ENCODE measurements around the gene CAPNS1.

The CAPNS1 gene

DNA sequence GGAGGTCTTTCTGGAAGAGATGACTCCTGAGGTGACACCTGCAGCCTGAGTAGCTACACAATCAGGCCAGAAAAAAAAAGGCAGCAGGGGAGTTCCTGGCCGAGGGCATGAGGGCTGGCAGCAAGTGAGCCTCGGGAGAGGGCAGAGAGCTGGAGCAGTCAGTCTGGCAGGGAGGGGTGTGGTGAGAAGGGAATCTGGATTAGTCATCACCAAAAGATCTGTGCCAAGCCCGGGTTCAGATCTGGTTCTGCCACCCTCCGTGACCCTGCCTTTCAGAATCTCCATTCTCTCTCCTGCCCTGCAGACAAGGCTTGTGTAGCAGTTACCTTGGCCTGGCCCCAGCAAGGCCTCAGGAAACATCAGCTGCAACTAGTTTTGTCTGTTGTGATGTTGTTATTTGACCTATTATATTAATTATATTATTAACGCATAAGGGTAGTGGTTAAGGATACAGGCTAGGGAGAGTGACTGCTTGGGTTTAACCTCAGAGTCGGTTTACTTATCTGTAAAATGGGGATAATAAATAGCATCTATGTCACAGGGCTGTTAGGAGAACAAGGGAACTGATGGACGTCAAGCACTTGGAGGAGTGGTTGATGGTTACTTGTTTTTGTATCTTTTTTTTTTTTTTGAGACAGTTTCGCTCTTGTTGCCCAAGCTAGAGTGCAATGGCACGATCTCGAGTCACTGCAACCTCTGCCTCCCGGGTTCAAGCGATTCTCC is 2.7 kb upstream of the CAPNS1 start:
- H2AFZ ChIP-seq (ENCODE audit: low read depth, low read length, severe bottlenecking), result no peak overlapping the region
- no peak overlapping the region for H3K4me3 ChIP-seq (ENCODE audit: insufficient read depth, low read length, poor library complexity, severe bottlenecking)

DNA sequence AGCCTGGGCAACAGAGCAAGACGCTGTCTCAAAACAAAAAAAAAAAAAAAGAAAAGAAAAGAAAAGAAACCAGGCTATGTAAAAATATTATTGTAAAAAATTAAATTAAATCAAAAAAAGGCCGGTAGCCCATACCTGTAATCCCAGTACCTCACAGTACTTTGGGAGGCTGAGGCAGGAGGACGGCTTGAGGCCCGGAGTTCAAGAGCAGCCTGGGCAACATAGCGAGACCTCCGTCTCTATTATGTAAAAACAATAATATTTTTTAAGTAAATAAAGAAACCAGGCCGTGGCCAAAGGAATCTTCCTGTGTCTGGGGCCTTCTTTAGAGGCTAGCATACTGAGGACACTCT is 770 bp upstream of the CAPNS1 start:
- no peaks in the 10 kb centered on the region for H4K20me1 ChIP-seq (ENCODE audit: low read depth, low read length)
- peak overlapping the region; percentile 93 for H3K4me3 ChIP-seq (ENCODE audit: insufficient read depth, low read length, poor library complexity, severe bottlenecking)
- no peaks in the 10 kb centered on the region for H3K9me2 ChIP-seq (replicated peaks; ENCODE audit: insufficient read depth, low read length)
- H3K9ac ChIP-seq (ENCODE audit: low read length), result peak overlapping the region; percentile 91
- H3K9me3 ChIP-seq (ENCODE audit: insufficient read depth, low read length), result no peaks in the 10 kb centered on the region
- peak overlapping the region; percentile 76 for H3K4me2 ChIP-seq (ENCODE audit: low read depth, low read length, poor library complexity, severe bottlenecking)
- no peaks in the 10 kb centered on the region for H3K36me3 ChIP-seq (ENCODE audit: low read length)
- peak overlapping the region; percentile 49 for H3K27ac ChIP-seq (ENCODE audit: low read depth, low read length)
- H3K27me3 ChIP-seq (ENCODE audit: low read length), result no peaks in the 10 kb centered on the region
- peaks cover 13% of the 10 kb centered on the region; the same call in 1 of the 2 replicates for H3K79me2 ChIP-seq (ENCODE audit: insufficient read depth, low read length)
- peaks cover 7% of the 10 kb centered on the region; the same call in 1 of the 2 replicates for H3F3A ChIP-seq (ENCODE audit: insufficient read depth)
- H2AFZ ChIP-seq (ENCODE audit: low read depth, low read length, severe bottlenecking), result peak overlapping the region; percentile 87
- no peak for TF ChIP-seq EZH2phosphoT487 (conservative IDR thresholded peaks at IDR 0.05; ENCODE audit: low read length)
- TF ChIP-seq, protein P1, sequence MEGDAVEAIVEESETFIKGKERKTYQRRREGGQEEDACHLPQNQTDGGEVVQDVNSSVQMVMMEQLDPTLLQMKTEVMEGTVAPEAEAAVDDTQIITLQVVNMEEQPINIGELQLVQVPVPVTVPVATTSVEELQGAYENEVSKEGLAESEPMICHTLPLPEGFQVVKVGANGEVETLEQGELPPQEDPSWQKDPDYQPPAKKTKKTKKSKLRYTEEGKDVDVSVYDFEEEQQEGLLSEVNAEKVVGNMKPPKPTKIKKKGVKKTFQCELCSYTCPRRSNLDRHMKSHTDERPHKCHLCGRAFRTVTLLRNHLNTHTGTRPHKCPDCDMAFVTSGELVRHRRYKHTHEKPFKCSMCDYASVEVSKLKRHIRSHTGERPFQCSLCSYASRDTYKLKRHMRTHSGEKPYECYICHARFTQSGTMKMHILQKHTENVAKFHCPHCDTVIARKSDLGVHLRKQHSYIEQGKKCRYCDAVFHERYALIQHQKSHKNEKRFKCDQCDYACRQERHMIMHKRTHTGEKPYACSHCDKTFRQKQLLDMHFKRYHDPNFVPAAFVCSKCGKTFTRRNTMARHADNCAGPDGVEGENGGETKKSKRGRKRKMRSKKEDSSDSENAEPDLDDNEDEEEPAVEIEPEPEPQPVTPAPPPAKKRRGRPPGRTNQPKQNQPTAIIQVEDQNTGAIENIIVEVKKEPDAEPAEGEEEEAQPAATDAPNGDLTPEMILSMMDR (IDR thresholded peaks at IDR 0.05; ENCODE audit: insufficient read depth, low read length, poor library complexity, severe bottlenecking), result no peak

More for the DNA sequence above, 2.7 kb upstream of the CAPNS1 start:
- Histone ChIP-seq H3K27ac (ENCODE audit: low read depth, low read length) (no peak overlapping the region), H3K9me2 (replicated peaks; ENCODE audit: insufficient read depth, low read length) (no peaks in the 10 kb centered on the region), H3K9me3 (ENCODE audit: insufficient read depth, low read length) (no peaks in the 10 kb centered on the region), H3K36me3 (ENCODE audit: low read length) (no peaks in the 10 kb centered on the region), H4K20me1 (ENCODE audit: low read depth, low read length) (no peaks in the 10 kb centered on the region), H3K79me2 (ENCODE audit: insufficient read depth, low read length) (peaks cover 13% of the 10 kb centered on the region; the same call in 1 of the 2 replicates), H3K27me3 (ENCODE audit: low read length) (no peaks in the 10 kb centered on the region), H3F3A (ENCODE audit: insufficient read depth) (peaks cover 7% of the 10 kb centered on the region; the same call in 1 of the 2 replicates), H3K9ac (ENCODE audit: low read length) (no peak overlapping the region), H3K4me2 (ENCODE audit: low read depth, low read length, poor library complexity, severe bottlenecking) (no peak overlapping the region)
- TF ChIP-seq, protein P1 (IDR thresholded peaks at IDR 0.05; ENCODE audit: insufficient read depth, low read length, poor library complexity, severe bottlenecking), result no peak
- TF ChIP-seq EZH2phosphoT487 (conservative IDR thresholded peaks at IDR 0.05; ENCODE audit: low read length), result no peak

DNA sequence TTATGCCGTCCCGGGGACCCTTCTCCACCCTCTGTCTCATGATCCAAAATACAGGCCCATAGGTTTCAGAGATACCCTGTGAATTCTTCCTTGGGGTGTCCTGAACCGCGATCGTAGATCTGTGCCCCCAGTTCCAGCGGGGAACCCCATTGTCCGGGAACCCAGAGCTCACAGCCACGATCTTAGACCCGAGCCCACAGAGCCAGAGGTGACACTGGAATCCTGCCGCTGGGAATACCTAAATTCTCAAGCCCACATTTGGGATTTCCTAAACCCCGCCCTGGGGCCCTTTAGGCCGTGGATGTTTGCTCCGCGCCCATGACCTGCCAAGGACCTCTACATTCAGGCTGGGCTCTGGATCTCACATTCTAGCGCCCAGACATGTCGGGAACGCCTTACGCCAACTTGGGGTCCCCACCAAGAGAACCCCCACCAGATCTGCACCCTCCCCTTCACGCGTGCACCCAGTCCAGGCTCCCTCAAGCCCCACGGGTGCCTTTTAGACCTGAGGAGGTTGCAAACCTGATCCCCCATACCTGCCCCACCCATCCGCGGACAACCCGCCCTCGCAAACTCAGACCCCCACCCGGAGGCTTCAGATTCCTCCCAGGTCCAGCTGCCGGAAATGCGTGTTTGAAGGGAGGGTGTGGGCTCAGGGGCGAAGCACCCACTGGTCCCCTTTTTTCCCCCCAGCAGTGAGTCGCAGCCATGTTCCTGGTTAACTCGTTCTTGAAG is 605 bp downstream of the CAPNS1 start:
- Histone ChIP-seq H2AFZ (ENCODE audit: low read depth, low read length, severe bottlenecking) (peak overlapping the region; percentile 66), H3K79me2 (ENCODE audit: insufficient read depth, low read length) (peaks cover 13% of the 10 kb centered on the region; the same call in 1 of the 2 replicates), H3K9ac (ENCODE audit: low read length) (peak overlapping the region; percentile 91), H3K27ac (ENCODE audit: low read depth, low read length) (peak overlapping the region; percentile 68), H3F3A (ENCODE audit: insufficient read depth) (peaks cover 7% of the 10 kb centered on the region; the same call in 1 of the 2 replicates), H3K27me3 (ENCODE audit: low read length) (no peaks in the 10 kb centered on the region), H3K9me3 (ENCODE audit: insufficient read depth, low read length) (no peaks in the 10 kb centered on the region), H4K20me1 (ENCODE audit: low read depth, low read length) (no peaks in the 10 kb centered on the region), H3K36me3 (ENCODE audit: low read length) (no peaks in the 10 kb centered on the region), H3K9me2 (replicated peaks; ENCODE audit: insufficient read depth, low read length) (no peaks in the 10 kb centered on the region), H3K4me2 (ENCODE audit: low read depth, low read length, poor library complexity, severe bottlenecking) (peak overlapping the region; percentile 73), H3K4me3 (ENCODE audit: insufficient read depth, low read length, poor library complexity, severe bottlenecking) (peak overlapping the region; percentile 93)
- TF ChIP-seq EZH2phosphoT487 (conservative IDR thresholded peaks at IDR 0.05; ENCODE audit: low read length), result no peak
- TF ChIP-seq, protein P1 (IDR thresholded peaks at IDR 0.05; ENCODE audit: insufficient read depth, low read length, poor library complexity, severe bottlenecking), result no peak
